Aortic smooth muscle cell (primary cell): ENCODE measurements around the gene ARHGDIG. TPM values are rescaled to one million over a fixed set of nuclear protein-coding genes. Genes with fewer than 3 reads are reported as not detected.

Experiments
- total RNA-seq: library from RNA; depleted of rRNA; stranded (reverse); fragments of >200 nt; gene quantifications from 2 replicates; pipeline ENCODE4 v1.2.3, GENCODE V29; 2014

The ARHGDIG gene
- 0.37 and 0.66 TPM in 2 replicates for total RNA-seq

DNA sequence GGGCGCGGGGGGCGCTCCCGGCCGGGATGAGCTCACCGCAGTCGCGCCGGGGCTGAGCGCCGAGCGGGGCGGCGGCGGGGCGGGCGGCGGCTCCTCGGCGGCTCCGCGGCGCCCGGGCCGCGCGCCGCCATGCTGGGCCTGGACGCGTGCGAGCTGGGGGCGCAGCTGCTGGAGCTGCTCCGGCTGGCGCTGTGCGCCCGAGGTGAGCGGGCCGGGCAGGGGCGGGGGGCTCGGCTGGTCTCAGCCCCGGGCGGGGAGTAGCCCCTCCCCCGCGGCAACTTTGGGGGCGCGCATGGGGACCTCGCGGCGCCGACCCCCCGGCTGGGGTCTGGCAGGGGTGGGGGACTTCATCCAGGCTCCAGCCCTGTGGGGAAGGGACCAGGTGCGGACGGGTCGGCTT is at the start of gene ARHGDIG:
Gene ARHGDIG, plus strand, starts transcription at position 40 of the 400 bp plus-strand sequence. Its CDS starts 90 bp downstream, at position 130.

DNA sequence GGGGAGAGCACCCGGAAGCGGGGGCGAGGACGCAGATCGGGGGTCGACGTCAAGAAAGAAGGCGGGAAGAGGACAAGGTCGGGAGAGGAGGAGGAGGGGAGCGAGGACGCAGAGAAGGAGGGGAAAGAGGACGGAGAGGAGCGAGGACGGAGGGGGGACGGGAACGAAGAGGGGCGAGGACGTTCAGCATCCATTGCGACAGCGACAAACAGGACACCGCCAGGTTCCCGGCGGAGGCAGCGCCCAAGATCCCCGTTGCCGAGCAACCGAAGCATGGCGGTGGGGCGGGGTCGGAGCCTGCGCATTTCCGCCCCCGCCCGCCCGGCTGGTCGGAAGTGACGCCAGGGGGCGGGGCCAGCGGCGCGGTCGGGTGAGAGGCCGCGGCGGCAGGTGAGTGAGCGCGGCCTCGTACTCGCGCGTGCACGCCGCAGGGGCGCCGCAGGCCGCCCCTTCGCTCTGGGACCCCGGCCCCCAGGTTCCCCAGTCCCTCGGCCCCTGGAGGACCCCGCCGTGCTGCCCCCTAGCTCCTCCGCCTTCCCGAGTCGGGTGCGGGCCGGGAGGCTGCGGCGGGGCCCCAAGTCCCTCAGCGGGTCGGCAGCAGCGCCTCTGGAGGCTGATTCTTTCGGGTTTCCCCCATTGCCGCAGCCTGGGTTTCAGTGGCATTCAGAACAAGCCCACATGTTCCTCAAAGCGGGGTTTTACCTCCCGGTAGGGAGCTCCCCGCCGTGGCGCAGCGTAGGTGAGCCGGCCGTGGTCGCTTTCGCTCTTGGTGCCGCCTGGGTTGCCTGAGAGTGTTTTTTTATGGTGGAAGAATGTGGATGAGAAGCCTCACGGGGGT is 45.7 kb upstream of the ARHGDIG start, which contains the start of gene FAM234A:
Gene FAM234A, plus strand, starts transcription at position 354 of the 838 bp plus-strand sequence. CDS start 19,593 bp downstream, outside the sequence.

DNA sequence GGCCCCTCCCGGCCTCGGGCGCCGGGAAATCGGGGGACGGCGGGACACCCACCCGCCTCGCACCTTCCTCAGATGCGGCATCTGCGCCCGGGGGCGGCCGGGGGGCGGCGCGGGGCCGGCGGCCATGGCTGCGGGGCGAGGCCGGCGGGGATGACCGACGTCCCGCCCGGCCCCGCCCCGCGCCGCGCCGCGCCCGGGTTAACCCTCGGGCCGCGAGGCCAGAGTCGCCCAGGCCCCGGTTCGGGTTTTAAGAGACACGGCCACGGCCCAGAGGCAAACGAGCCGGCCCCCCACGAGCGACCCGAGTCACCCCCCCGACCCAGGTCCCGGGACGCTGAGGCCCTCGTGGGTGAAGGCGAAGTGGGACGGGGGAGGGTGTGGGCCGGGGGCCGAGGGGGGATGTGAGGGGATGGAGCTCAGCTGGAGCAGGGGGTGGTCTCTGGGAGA is 4.6 kb upstream of the ARHGDIG start, which contains the start of gene RGS11:
Gene RGS11, minus strand, starts transcription at position 159 of the 447 bp plus-strand sequence. Its CDS starts 33 bp downstream, at position 126.

DNA sequence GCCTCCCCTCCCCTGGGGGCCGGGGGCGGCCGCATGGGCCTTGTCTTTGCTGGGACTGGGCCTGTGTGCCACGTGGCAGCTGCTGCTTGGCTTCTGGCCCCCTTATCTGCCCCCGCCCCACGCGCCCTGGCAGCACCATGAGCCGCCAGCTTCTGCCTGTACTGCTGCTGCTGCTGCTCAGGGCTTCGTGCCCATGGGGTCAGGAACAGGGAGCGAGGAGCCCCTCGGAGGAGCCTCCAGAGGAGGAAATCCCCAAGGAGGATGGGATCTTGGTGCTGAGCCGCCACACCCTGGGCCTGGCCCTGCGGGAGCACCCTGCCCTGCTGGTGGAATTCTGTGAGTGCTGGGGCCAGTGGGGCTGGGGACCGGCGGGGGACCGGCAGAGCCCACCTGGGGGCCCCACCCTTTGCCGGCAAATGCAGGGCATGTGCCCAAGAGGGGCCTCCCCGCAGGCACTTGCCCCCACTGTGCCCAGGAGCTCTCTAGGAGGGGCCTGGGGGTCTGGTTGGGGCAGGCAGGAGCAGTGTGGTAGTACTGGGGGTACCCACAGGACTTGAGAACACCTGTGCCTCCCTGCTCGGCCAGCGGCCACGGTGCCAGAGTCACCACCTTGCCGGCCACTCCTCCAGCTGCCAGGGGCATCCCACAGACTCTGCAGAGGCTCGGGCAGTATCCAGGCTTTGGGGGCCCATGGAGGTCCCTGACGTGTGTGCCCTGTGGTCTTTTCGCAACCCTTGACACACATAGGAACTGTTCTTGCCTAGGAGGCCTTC is 2.8 kb downstream of the ARHGDIG start, which contains the start of gene PDIA2:
Gene PDIA2, plus strand, starts transcription at position 132 of the 773 bp plus-strand sequence. Its CDS starts 6 bp downstream, at position 138.

Other genes with a start within 250 kb of the ARHGDIG start
- 3.9 and 6.9 TPM in 2 replicates for gene POLR3K, start 227.0 kb upstream of the ARHGDIG start, total RNA-seq
- gene SNRNP25, start 226.8 kb upstream of the ARHGDIG start, total RNA-seq: 21.2 and 26.8 TPM in 2 replicates
- 112 and 122 TPM in 2 replicates for gene RHBDF1, start 208.0 kb upstream of the ARHGDIG start, total RNA-seq
- gene MPG, start 202.4 kb upstream of the ARHGDIG start, total RNA-seq: 196 and 229 TPM in 2 replicates
- 7.1 and 9.0 TPM in 2 replicates for gene NPRL3, start 141.9 kb upstream of the ARHGDIG start, total RNA-seq
- gene HBZ, start 127.9 kb upstream of the ARHGDIG start, total RNA-seq: not detected in 2 replicates
- not detected in 2 replicates for gene HBM, start 114.6 kb upstream of the ARHGDIG start, total RNA-seq
- gene HBA2, start 107.7 kb upstream of the ARHGDIG start, total RNA-seq: not detected in 2 replicates
- not detected in 2 replicates for gene HBA1, start 103.9 kb upstream of the ARHGDIG start, total RNA-seq
- not detected in 2 replicates for gene HBQ1, start 100.1 kb upstream of the ARHGDIG start, total RNA-seq
- gene LUC7L, start 51.1 kb upstream of the ARHGDIG start, total RNA-seq: 31.3 and 31.8 TPM in 2 replicates
- gene FAM234A, start 45.8 kb upstream of the ARHGDIG start, total RNA-seq: 49.4 and 63.2 TPM in 2 replicates
- gene RGS11, start 4.6 kb upstream of the ARHGDIG start, total RNA-seq: 2.7 and 5.0 TPM in 2 replicates
- 0.79 and 0.93 TPM in 2 replicates for gene PDIA2, start 2.6 kb downstream of the ARHGDIG start, total RNA-seq
- 14.4 and 16.9 TPM in 2 replicates for gene AXIN1, start 72.1 kb downstream of the ARHGDIG start, total RNA-seq
- gene MRPL28, start 89.9 kb downstream of the ARHGDIG start, total RNA-seq: 79.5 and 91.3 TPM in 2 replicates
- gene PGAP6, start 101.4 kb downstream of the ARHGDIG start, total RNA-seq: 77.7 and 108 TPM in 2 replicates
- gene NME4, start 116.6 kb downstream of the ARHGDIG start, total RNA-seq: 61.1 and 67.6 TPM in 2 replicates
- gene DECR2, start 121.3 kb downstream of the ARHGDIG start, total RNA-seq: 8.5 and 10.4 TPM in 2 replicates
- 25.4 and 26.5 TPM in 2 replicates for gene RAB11FIP3, start 145.1 kb downstream of the ARHGDIG start, total RNA-seq
- gene CAPN15, start 247.1 kb downstream of the ARHGDIG start, total RNA-seq: 15.8 and 20.6 TPM in 2 replicates